K562 (cell line): ENCODE results near the gene RINT1. TPM values are rescaled to one million over a fixed set of nuclear protein-coding genes. Genes with fewer than 3 reads are reported as not detected.
A peak's percentile ranks its signal among the peaks of the same experiment; 100 is the strongest.

Experiments
- DDX20 ChIP-seq: fragments of 450-650 bp; IDR thresholded peaks from 2 replicates; pipeline ENCODE4 v1.6.1; 2016; ENCODE audit warnings: missing genetic modification characterization, low read depth, mild to moderate bottlenecking, missing compliant biosample characterization, moderate library complexity
- ELF2 ChIP-seq: fragments of 250-450 bp; sonication (Bioruptor Pico); IDR thresholded peaks from 2 replicates; pipeline ENCODE4 v1.5.0; 2021; ENCODE audit warnings: mild to moderate bottlenecking
- FOXK1 ChIP-seq: sonication (generic); formaldehyde crosslinking; IDR thresholded peaks from 2 replicates; pipeline ENCODE4 v1.8.0; 2022; ENCODE audit warnings: missing genetic modification reagents, mild to moderate bottlenecking, borderline replicate concordance
- KHSRP ChIP-seq: fragments of 450-650 bp; IDR thresholded peaks from 2 replicates; pipeline ENCODE4 v1.6.1; 2017
- NR2F6 ChIP-seq: fragments of 450-650 bp; formaldehyde crosslinking; IDR thresholded peaks from 2 replicates; pipeline ENCODE4 v1.4.0; 2020; ENCODE audit warnings: mild to moderate bottlenecking
- NRF1 ChIP-seq, 2 experiments: fragments of 450-650 bp; IDR thresholded peaks in 1 of 2; conservative IDR thresholded peaks in 1 of 2; 2 replicates each; pipeline ENCODE4 v1.6.1; 2014; ENCODE audit warnings: mild to moderate bottlenecking in 2 of 2
- NUFIP1 ChIP-seq: fragments of 450-650 bp; IDR thresholded peaks from 2 replicates; pipeline ENCODE4 v1.6.1; 2018; ENCODE audit not compliant: partially characterized antibody
- RBM39 ChIP-seq: fragments of 200-400 bp; formaldehyde crosslinking; optimal IDR thresholded peaks from 2 replicates; pipeline ENCODE3; 2018; ENCODE audit warnings: low read depth, low read length
- polyA plus RNA-seq, 8 experiments: library from polyadenylated mRNA; depleted of rRNA in 4 of 8; stranded (reverse) in 5 of 8; unstranded in 3 of 8; fragments of >200 nt; fragmentation: Nextera tagmentation in 2 of 8; fragmentation: Illumina TruSeq in 1 of 8; extraction: Ambion mirVana in 2 of 8; extraction: Trizol in 1 of 8; gene quantifications; 2 replicates each; pipeline versions ENCODE4 v1.2.1 to v1.2.3, GENCODE V29; 2011 to 2014; ENCODE audit warnings: inconsistent platforms in 1 of 8, missing spikeins in 1 of 8
- total RNA-seq, 7 experiments: library from RNA; depleted of rRNA in 6 of 7; stranded (reverse); fragments of >200 nt in 6 of 7; fragmentation: Illumina TruSeq in 2 of 7; extraction: Trizol in 2 of 7; gene quantifications; 2 replicates each; pipeline versions ENCODE4 v1.2.1 to v1.2.3, GENCODE V29; 2011 to 2021; ENCODE audit warnings: low replicate concordance in 1 of 7
- TF ChIP-seq, protein P1 (sequence below), 2 experiments: fragments of 450-650 bp; formaldehyde crosslinking in 1 of 2; IDR thresholded peaks; 2 replicates each; pipeline versions ENCODE4 v1.4.0 to v1.6.1; 2014 to 2020; ENCODE audit warnings: mild to moderate bottlenecking in 2 of 2, borderline replicate concordance in 1 of 2, low read depth in 1 of 2
- TF ChIP-seq, protein P2 (sequence below): sonication (generic); formaldehyde crosslinking; IDR thresholded peaks from 2 replicates; pipeline ENCODE4 v1.8.0; 2022; ENCODE audit warnings: mild to moderate bottlenecking, missing genetic modification reagents
- TF ChIP-seq, protein P3 (sequence below): fragments of 450-650 bp; IDR thresholded peaks from one replicate; pipeline ENCODE4 v1.6.1; 2018; ENCODE audit warnings: mild to moderate bottlenecking, moderate library complexity; ENCODE audit not compliant: partially characterized antibody
- TF ChIP-seq, protein P4 (sequence below): IDR thresholded peaks from 3 replicates; pipeline ENCODE4 v1.6.1; 2011; ENCODE audit warnings: borderline replicate concordance, mild to moderate bottlenecking, moderate library complexity; ENCODE audit not compliant: insufficient read length; ENCODE audit errors: extremely low read depth

RINT1 gene
- total and polyA plus RNA-seq, 9 of the 15 experiments (the other 6 are each of a cell fraction or from before 2014, with no cell fraction given), result 21.3 to 74.3 (median 27.4) TPM

DNA sequence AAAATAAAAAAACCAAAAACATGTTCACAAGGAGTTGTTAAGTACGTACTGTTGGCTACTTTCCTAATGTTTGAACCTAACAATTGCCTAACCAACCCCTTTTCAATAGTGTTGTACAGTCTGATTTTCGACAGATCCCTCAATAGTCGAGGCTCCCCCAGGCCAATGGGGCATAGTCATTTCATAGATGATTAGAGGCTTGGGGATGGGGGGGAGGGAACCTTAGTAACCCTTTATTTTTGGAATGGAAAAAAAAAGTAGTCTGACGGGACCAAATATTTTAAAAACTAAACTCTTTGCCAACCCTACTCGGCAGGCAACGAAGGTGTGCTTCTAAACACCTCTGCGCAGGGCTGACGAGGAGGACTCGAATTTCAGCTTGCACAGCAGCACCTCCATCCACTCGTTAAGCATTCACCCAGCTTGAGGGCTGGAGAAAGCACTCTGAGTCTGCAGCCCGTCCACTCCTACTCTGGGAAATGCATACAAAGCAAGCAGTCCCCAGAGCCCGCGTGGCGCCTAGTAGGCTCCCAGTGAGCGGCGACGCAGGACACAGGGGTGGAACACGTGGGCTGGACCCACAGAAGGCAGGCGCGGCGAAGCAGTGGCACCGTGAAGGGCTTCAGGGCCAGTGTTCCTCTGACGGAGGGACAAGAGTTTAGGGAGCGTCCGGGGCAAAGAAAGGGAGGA, 10.8 kb upstream of the RINT1 start (continued):
- TF ChIP-seq, protein P1, sequence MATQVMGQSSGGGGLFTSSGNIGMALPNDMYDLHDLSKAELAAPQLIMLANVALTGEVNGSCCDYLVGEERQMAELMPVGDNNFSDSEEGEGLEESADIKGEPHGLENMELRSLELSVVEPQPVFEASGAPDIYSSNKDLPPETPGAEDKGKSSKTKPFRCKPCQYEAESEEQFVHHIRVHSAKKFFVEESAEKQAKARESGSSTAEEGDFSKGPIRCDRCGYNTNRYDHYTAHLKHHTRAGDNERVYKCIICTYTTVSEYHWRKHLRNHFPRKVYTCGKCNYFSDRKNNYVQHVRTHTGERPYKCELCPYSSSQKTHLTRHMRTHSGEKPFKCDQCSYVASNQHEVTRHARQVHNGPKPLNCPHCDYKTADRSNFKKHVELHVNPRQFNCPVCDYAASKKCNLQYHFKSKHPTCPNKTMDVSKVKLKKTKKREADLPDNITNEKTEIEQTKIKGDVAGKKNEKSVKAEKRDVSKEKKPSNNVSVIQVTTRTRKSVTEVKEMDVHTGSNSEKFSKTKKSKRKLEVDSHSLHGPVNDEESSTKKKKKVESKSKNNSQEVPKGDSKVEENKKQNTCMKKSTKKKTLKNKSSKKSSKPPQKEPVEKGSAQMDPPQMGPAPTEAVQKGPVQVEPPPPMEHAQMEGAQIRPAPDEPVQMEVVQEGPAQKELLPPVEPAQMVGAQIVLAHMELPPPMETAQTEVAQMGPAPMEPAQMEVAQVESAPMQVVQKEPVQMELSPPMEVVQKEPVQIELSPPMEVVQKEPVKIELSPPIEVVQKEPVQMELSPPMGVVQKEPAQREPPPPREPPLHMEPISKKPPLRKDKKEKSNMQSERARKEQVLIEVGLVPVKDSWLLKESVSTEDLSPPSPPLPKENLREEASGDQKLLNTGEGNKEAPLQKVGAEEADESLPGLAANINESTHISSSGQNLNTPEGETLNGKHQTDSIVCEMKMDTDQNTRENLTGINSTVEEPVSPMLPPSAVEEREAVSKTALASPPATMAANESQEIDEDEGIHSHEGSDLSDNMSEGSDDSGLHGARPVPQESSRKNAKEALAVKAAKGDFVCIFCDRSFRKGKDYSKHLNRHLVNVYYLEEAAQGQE (IDR thresholded peaks at IDR 0.05; ENCODE audit: borderline replicate concordance), result no peak; the same call in 1 of the 2 replicates
- TF ChIP-seq, protein P1 (CRISPR knock-in tag; IDR thresholded peaks at IDR 0.05; ENCODE audit: low read depth), result peak; percentile 12; the same call in 1 of the 2 replicates
- TF ChIP-seq, protein P2, sequence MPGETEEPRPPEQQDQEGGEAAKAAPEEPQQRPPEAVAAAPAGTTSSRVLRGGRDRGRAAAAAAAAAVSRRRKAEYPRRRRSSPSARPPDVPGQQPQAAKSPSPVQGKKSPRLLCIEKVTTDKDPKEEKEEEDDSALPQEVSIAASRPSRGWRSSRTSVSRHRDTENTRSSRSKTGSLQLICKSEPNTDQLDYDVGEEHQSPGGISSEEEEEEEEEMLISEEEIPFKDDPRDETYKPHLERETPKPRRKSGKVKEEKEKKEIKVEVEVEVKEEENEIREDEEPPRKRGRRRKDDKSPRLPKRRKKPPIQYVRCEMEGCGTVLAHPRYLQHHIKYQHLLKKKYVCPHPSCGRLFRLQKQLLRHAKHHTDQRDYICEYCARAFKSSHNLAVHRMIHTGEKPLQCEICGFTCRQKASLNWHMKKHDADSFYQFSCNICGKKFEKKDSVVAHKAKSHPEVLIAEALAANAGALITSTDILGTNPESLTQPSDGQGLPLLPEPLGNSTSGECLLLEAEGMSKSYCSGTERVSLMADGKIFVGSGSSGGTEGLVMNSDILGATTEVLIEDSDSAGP (CRISPR knock-in tag), result peak; percentile 11; the same call in 1 of the 2 replicates
- peak; percentile 54 for TF ChIP-seq NUFIP1
- TF ChIP-seq KHSRP, result no peak
- no peak for TF ChIP-seq NR2F6 (CRISPR knock-in tag)
- no peak for TF ChIP-seq RBM39
- TF ChIP-seq, protein P3, sequence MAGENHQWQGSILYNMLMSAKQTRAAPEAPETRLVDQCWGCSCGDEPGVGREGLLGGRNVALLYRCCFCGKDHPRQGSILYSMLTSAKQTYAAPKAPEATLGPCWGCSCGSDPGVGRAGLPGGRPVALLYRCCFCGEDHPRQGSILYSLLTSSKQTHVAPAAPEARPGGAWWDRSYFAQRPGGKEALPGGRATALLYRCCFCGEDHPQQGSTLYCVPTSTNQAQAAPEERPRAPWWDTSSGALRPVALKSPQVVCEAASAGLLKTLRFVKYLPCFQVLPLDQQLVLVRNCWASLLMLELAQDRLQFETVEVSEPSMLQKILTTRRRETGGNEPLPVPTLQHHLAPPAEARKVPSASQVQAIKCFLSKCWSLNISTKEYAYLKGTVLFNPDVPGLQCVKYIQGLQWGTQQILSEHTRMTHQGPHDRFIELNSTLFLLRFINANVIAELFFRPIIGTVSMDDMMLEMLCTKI, result no peak
- peak in 1 of 2 experiments; percentile 45; a peak in 1 of 4 replicates for TF ChIP-seq NRF1 (conservative IDR thresholded peaks at IDR 0.05 in 1 of 2, IDR thresholded peaks at IDR 0.05 in 1 of 2)
- TF ChIP-seq DDX20 (tag), result no peak
- no peak for TF ChIP-seq ELF2
- TF ChIP-seq, protein P4, sequence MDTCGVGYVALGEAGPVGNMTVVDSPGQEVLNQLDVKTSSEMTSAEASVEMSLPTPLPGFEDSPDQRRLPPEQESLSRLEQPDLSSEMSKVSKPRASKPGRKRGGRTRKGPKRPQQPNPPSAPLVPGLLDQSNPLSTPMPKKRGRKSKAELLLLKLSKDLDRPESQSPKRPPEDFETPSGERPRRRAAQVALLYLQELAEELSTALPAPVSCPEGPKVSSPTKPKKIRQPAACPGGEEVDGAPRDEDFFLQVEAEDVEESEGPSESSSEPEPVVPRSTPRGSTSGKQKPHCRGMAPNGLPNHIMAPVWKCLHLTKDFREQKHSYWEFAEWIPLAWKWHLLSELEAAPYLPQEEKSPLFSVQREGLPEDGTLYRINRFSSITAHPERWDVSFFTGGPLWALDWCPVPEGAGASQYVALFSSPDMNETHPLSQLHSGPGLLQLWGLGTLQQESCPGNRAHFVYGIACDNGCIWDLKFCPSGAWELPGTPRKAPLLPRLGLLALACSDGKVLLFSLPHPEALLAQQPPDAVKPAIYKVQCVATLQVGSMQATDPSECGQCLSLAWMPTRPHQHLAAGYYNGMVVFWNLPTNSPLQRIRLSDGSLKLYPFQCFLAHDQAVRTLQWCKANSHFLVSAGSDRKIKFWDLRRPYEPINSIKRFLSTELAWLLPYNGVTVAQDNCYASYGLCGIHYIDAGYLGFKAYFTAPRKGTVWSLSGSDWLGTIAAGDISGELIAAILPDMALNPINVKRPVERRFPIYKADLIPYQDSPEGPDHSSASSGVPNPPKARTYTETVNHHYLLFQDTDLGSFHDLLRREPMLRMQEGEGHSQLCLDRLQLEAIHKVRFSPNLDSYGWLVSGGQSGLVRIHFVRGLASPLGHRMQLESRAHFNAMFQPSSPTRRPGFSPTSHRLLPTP, result no peak
- TF ChIP-seq FOXK1 (CRISPR knock-in tag), result peak; percentile 97
